ENCODE data around the gene SYT2.

- TF ChIP-seq CTCF (conservative IDR thresholded peaks at IDR 0.05 in 1 of 2, IDR thresholded peaks at IDR 0.05 in 1 of 2; ENCODE audit: extremely low read depth in 1 of 2, insufficient read depth in 1 of 2, low read depth in 1 of 2, low read length in 2 of 2) = no peak
- no peak for TF ChIP-seq EZH2 (IDR thresholded peaks at IDR 0.05; ENCODE audit: borderline replicate concordance, low read length)
These were observed 120.1 kb downstream of the SYT2 start for GRCh38 chr1:202590126-202590525.

Data from mammary epithelial cell (primary cell).